H9 (cell line): ENCODE results near the gene SOX3. TPM values are rescaled to one million over a fixed set of nuclear protein-coding genes. Genes with fewer than 3 reads are reported as not detected.

Experiments used
- DNase-seq: peaks from one replicate; pipeline ENCODE4 v3.0.0-alpha.2; 2017
- H2AFZ ChIP-seq: one replicate; pipeline ENCODE4 v1.6.1; 2013; ENCODE audit warnings: mild to moderate bottlenecking, low read length, control low read depth, moderate library complexity
- H2AK5ac ChIP-seq: 2 replicates; pipeline ENCODE4 v1.6.1; 2013; ENCODE audit warnings: low read length, control low read depth, mixed read lengths; ENCODE audit not compliant: insufficient read length
- H2BK120ac ChIP-seq: one replicate; pipeline ENCODE4 v1.6.1; 2013; ENCODE audit warnings: low read depth, mild to moderate bottlenecking, low read length, control low read depth, inconsistent platforms; ENCODE audit not compliant: poor library complexity, severe bottlenecking
- H2BK12ac ChIP-seq: 2 replicates; pipeline ENCODE4 v1.6.1; 2013; ENCODE audit warnings: low read length, control low read depth, mixed read lengths, low read depth; ENCODE audit not compliant: insufficient read length
- H2BK15ac ChIP-seq: 2 replicates; pipeline ENCODE4 v1.6.1; 2013; ENCODE audit warnings: low read depth, low read length, control low read depth
- H2BK20ac ChIP-seq: one replicate; pipeline ENCODE4 v1.6.1; 2013; ENCODE audit warnings: low read depth, mild to moderate bottlenecking, low read length, control low read depth, inconsistent platforms; ENCODE audit not compliant: poor library complexity, severe bottlenecking
- H2BK5ac ChIP-seq: 2 replicates; pipeline ENCODE4 v1.6.1; 2013; ENCODE audit warnings: low read length, control low read depth, mixed read lengths; ENCODE audit not compliant: insufficient read length
- H3K14ac ChIP-seq: 2 replicates; pipeline ENCODE4 v1.6.1; 2013; ENCODE audit warnings: low read length, control low read depth; ENCODE audit not compliant: insufficient read depth
- H3K18ac ChIP-seq: 2 replicates; pipeline ENCODE4 v1.6.1; 2013; ENCODE audit warnings: low read depth, mild to moderate bottlenecking, mixed read lengths, low read length, control low read depth; ENCODE audit not compliant: insufficient read length
- H3K23ac ChIP-seq: 2 replicates; pipeline ENCODE4 v1.6.1; 2013; ENCODE audit warnings: low read length, control low read depth, mixed read lengths, low read depth; ENCODE audit not compliant: insufficient read length
- H3K23me2 ChIP-seq: 2 replicates; pipeline ENCODE4 v1.6.1; 2013; ENCODE audit warnings: low read depth, mild to moderate bottlenecking, mixed read lengths, low read length, control low read depth; ENCODE audit not compliant: insufficient read length, poor library complexity, severe bottlenecking
- H3K27ac ChIP-seq: 2 replicates; pipeline ENCODE4 v1.5.1; 2013; ENCODE audit warnings: low read length, control low read depth, mixed read lengths, low read depth; ENCODE audit not compliant: insufficient read length
- H3K27me3 ChIP-seq: 2 replicates; pipeline ENCODE4 v1.6.1; 2013; ENCODE audit warnings: low read length, control low read depth, inconsistent platforms; ENCODE audit not compliant: insufficient read depth
- H3K4ac ChIP-seq: 2 replicates; pipeline ENCODE4 v1.6.1; 2013; ENCODE audit warnings: low read depth, mild to moderate bottlenecking, control low read depth, inconsistent platforms, low read length, moderate library complexity
- H3K4me1 ChIP-seq: 2 replicates; pipeline ENCODE4 v1.6.1; 2013; ENCODE audit warnings: low read length, control low read depth, inconsistent platforms; ENCODE audit not compliant: insufficient read depth
- H3K4me2 ChIP-seq: 2 replicates; pipeline ENCODE4 v1.6.1; 2013; ENCODE audit warnings: low read length, control low read depth, mixed read lengths; ENCODE audit not compliant: insufficient read length, insufficient read depth
- H3K56ac ChIP-seq: 2 replicates; pipeline ENCODE4 v1.6.1; 2013; ENCODE audit warnings: low read depth, mild to moderate bottlenecking, mixed read lengths, low read length, control low read depth; ENCODE audit not compliant: insufficient read length
- H3K79me1 ChIP-seq: 2 replicates; pipeline ENCODE4 v1.6.1; 2013; ENCODE audit warnings: low read depth, mild to moderate bottlenecking, moderate library complexity, low read length, control low read depth, inconsistent platforms; ENCODE audit not compliant: insufficient read depth, poor library complexity, severe bottlenecking
- H3K79me2 ChIP-seq: 2 replicates; pipeline ENCODE4 v1.6.1; 2013; ENCODE audit warnings: low read length, control low read depth, inconsistent platforms; ENCODE audit not compliant: insufficient read depth
- H3K9ac ChIP-seq: 2 replicates; pipeline ENCODE4 v1.6.1; 2013; ENCODE audit warnings: low read length, control low read depth, mixed read lengths; ENCODE audit not compliant: insufficient read length; ENCODE audit errors: extremely low read depth
- H3K9me3 ChIP-seq: one replicate; pipeline ENCODE4 v1.6.1; 2013; ENCODE audit warnings: low read depth, low read length, inconsistent platforms; ENCODE audit not compliant: control insufficient read depth
- H3T11ph ChIP-seq: one replicate; pipeline ENCODE4 v1.6.1; 2013; ENCODE audit warnings: mild to moderate bottlenecking, low read length, control low read depth, inconsistent platforms
- H4K20me1 ChIP-seq: one replicate; pipeline ENCODE4 v1.6.1; 2013; ENCODE audit not compliant: control insufficient read depth, insufficient read length, insufficient read depth
- H4K5ac ChIP-seq: 2 replicates; pipeline ENCODE4 v1.6.1; 2013; ENCODE audit warnings: low read depth, mild to moderate bottlenecking, mixed read lengths, low read length, control low read depth; ENCODE audit not compliant: insufficient read length
- H4K8ac ChIP-seq: replicated peaks from 2 replicates; pipeline ENCODE4 v1.6.1; 2013; ENCODE audit warnings: low read length, control low read depth, mixed read lengths, low read depth; ENCODE audit not compliant: insufficient read length
- H4K91ac ChIP-seq: 2 replicates; pipeline ENCODE4 v1.6.1; 2013; ENCODE audit warnings: low read depth, mild to moderate bottlenecking, moderate library complexity, mixed read lengths, low read length, control low read depth; ENCODE audit not compliant: insufficient read length
- H3K27ac Mint-ChIP-seq, 3 experiments: 2 replicates in 2 of 3; 3 replicates in 1 of 3; pipeline ENCODE4 v1.8.0; 2020 to 2021; ENCODE audit warnings: mixed read lengths in 3 of 3, mild to moderate bottlenecking in 1 of 3, moderate library complexity in 1 of 3
- H3K27me3 Mint-ChIP-seq: 2 replicates; pipeline ENCODE4 v1.8.0; 2021; ENCODE audit warnings: low read depth, mild to moderate bottlenecking, moderate library complexity, mixed read lengths
- H3K36me3 Mint-ChIP-seq, 3 experiments: 2 replicates in 2 of 3; 3 replicates in 1 of 3; pipeline ENCODE4 v1.8.0; 2020 to 2021; ENCODE audit warnings: low read depth in 3 of 3, mixed read lengths in 3 of 3; ENCODE audit not compliant: insufficient read depth in 1 of 3
- H3K4me1 Mint-ChIP-seq, 2 experiments: 2 replicates each; pipeline ENCODE4 v1.8.0; 2020; ENCODE audit warnings: mixed read lengths in 2 of 2
- H3K4me3 Mint-ChIP-seq, 2 experiments: 2 replicates in 1 of 2; 3 replicates in 1 of 2; pipeline ENCODE4 v1.8.0; 2020 to 2021; ENCODE audit warnings: mild to moderate bottlenecking in 2 of 2, mixed read lengths in 2 of 2, moderate library complexity in 1 of 2
- H3K9me3 Mint-ChIP-seq, 2 experiments: 2 replicates in 1 of 2; 3 replicates in 1 of 2; pipeline ENCODE4 v1.8.0; 2020; ENCODE audit warnings: mild to moderate bottlenecking in 2 of 2, mixed read lengths in 2 of 2, moderate library complexity in 1 of 2
- total RNA-seq: library from RNA; stranded (reverse); gene quantifications from 2 replicates; pipeline ENCODE4 v1.2.1, GENCODE V29; 2021
- TF ChIP-seq, protein P1 (sequence below): fragments of 200-600 bp; sonication (generic); conservative IDR thresholded peaks from 3 replicates; pipeline ENCODE4 v1.8.0; 2021; ENCODE audit warnings: antibody characterized with exemption, mild to moderate bottlenecking

Gene SOX3
- total RNA-seq, 1 experiment from 2014 or later, result 7.7 TPM

DNA sequence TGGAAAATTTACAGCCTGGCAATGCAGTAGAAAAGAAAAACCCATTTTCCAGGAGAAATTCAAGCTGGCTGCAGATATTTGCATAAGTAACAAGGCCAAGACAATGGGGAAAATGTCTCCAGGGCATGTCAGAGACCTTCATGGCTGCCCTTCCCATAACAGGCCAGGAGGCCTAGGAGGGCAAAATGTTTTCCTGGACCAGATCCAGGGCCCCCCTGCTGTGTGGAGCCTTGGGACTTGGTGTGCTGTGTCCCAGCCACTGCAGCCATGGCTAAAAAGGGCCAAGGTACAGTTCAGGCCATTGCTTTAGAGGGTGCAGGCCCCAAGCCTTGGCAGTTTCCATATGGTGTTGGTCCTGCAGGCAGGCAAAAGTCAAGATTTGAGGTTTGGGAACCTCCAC is 29.8 kb downstream of the SOX3 start:
- DNase-seq, result no peak
- no peak overlapping the region for H3K23ac ChIP-seq
- no peak overlapping the region for H2BK12ac ChIP-seq
- H4K91ac ChIP-seq, result no peak overlapping the region
- H4K8ac ChIP-seq, result no peak overlapping the region
- H3K27me3 ChIP-seq, result no peaks in the 10 kb centered on the region
- no peaks in the 10 kb centered on the region for H3K79me2 ChIP-seq
- no peak overlapping the region for H3K14ac ChIP-seq
- no peak overlapping the region for H2BK15ac ChIP-seq
- Mint-ChIP-seq H3K27me3 (peaks cover 2% of the 10 kb centered on the region; the same call in 1 of the 2 replicates), H3K9me3 (peaks cover 32 to 45% of the 10 kb centered on the region in 2 experiments), H3K4me3 (no peak overlapping the region), H3K36me3 (peaks cover 19 to 32% (median 26%) of the 10 kb centered on the region in 3 experiments), H3K4me1 (peaks cover 8 to 11% of the 10 kb centered on the region in 2 experiments), H3K27ac (no peak overlapping the region)
- TF ChIP-seq, protein P1, sequence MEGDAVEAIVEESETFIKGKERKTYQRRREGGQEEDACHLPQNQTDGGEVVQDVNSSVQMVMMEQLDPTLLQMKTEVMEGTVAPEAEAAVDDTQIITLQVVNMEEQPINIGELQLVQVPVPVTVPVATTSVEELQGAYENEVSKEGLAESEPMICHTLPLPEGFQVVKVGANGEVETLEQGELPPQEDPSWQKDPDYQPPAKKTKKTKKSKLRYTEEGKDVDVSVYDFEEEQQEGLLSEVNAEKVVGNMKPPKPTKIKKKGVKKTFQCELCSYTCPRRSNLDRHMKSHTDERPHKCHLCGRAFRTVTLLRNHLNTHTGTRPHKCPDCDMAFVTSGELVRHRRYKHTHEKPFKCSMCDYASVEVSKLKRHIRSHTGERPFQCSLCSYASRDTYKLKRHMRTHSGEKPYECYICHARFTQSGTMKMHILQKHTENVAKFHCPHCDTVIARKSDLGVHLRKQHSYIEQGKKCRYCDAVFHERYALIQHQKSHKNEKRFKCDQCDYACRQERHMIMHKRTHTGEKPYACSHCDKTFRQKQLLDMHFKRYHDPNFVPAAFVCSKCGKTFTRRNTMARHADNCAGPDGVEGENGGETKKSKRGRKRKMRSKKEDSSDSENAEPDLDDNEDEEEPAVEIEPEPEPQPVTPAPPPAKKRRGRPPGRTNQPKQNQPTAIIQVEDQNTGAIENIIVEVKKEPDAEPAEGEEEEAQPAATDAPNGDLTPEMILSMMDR, result no peak
- H3K27ac ChIP-seq, result no peak overlapping the region
- H2BK120ac ChIP-seq, result no peak overlapping the region
- peaks cover 21% of the 10 kb centered on the region for H3K9me3 ChIP-seq
- no peak overlapping the region for H3K18ac ChIP-seq
- H3K4me1 ChIP-seq, result no peaks in the 10 kb centered on the region
- H3T11ph ChIP-seq, result no peak overlapping the region
- no peaks in the 10 kb centered on the region for H3K23me2 ChIP-seq
- no peak overlapping the region for H3K4me2 ChIP-seq
- no peaks in the 10 kb centered on the region for H4K20me1 ChIP-seq
- no peak overlapping the region for H2BK5ac ChIP-seq
- H4K5ac ChIP-seq, result no peak overlapping the region
- H2AK5ac ChIP-seq, result no peak overlapping the region
- no peaks in the 10 kb centered on the region for H3K79me1 ChIP-seq
- H3K4ac ChIP-seq, result no peak overlapping the region
- no peak overlapping the region for H3K9ac ChIP-seq
- no peak overlapping the region for H2AFZ ChIP-seq
- no peak overlapping the region for H2BK20ac ChIP-seq
- H3K56ac ChIP-seq, result no peak overlapping the region
